ENCODE results near the gene SOX4.
A peak's percentile ranks its signal among the peaks of the same experiment; 100 is the strongest.

SOX4 gene

DNA sequence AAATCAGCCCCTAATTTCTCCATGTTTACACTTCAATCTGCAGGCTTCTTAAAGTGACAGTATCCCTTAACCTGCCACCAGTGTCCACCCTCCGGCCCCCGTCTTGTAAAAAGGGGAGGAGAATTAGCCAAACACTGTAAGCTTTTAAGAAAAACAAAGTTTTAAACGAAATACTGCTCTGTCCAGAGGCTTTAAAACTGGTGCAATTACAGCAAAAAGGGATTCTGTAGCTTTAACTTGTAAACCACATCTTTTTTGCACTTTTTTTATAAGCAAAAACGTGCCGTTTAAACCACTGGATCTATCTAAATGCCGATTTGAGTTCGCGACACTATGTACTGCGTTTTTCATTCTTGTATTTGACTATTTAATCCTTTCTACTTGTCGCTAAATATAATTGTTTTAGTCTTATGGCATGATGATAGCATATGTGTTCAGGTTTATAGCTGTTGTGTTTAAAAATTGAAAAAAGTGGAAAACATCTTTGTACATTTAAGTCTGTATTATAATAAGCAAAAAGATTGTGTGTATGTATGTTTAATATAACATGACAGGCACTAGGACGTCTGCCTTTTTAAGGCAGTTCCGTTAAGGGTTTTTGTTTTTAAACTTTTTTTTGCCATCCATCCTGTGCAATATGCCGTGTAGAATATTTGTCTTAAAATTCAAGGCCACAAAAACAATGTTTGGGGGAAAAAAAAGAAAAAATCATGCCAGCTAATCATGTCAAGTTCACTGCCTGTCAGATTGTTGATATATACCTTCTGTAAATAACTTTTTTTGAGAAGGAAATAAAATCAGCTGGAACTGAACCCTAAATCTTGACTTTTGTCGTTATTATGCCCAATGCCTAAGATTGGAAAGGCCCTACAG, 4.5 kb downstream of the SOX4 start:
- TF ChIP-seq, protein P1, sequence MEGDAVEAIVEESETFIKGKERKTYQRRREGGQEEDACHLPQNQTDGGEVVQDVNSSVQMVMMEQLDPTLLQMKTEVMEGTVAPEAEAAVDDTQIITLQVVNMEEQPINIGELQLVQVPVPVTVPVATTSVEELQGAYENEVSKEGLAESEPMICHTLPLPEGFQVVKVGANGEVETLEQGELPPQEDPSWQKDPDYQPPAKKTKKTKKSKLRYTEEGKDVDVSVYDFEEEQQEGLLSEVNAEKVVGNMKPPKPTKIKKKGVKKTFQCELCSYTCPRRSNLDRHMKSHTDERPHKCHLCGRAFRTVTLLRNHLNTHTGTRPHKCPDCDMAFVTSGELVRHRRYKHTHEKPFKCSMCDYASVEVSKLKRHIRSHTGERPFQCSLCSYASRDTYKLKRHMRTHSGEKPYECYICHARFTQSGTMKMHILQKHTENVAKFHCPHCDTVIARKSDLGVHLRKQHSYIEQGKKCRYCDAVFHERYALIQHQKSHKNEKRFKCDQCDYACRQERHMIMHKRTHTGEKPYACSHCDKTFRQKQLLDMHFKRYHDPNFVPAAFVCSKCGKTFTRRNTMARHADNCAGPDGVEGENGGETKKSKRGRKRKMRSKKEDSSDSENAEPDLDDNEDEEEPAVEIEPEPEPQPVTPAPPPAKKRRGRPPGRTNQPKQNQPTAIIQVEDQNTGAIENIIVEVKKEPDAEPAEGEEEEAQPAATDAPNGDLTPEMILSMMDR (IDR thresholded peaks at IDR 0.05; ENCODE audit: low read length, missing control alignments) = no peak
- peak overlapping the region; percentile 92 for H3K4me3 ChIP-seq (replicated peaks; ENCODE audit: low read depth, low read length)
- DNase-seq (ENCODE audit: low read depth) = peak; percentile 51

GRCh38 chr6:21598674-21599023, 5.1 kb downstream of the SOX4 start:
- DNase-seq (ENCODE audit: low read depth) = peak; percentile 54
- peak overlapping the region; percentile 92 for H3K4me3 ChIP-seq (replicated peaks; ENCODE audit: low read depth, low read length)
- TF ChIP-seq, protein P1 (IDR thresholded peaks at IDR 0.05; ENCODE audit: low read length, missing control alignments) = no peak

DNA sequence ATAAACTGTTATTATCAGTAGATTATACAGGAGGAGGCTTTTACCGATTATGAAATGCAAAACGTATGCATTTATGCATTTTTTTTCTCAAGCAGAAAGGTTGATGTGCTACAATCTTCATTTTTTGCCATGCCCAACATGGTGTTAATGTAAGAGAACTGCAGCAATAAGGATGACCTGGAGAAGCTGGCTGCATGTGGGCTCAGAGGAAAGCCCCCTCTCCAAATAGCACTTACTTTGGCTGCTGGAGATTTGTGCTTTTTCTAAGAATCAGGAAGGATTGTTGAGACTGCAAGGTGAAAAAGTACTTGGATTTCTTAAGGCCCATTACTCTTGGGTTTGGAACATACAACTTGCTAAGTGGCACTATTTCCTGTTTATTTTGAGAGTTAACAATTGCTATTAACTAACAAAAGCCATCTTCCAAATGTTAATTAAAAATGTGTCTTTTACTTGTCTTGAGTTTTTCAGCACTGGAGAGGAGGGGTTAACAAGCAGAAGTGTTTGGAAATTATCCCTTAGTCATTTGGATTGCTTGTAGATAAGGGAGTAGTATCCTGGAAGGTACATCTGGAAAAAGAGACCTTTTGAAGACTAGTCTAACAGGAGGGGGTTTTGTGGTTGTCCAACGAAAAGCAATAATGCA, 5.6 kb downstream of the SOX4 start:
- TF ChIP-seq, protein P1 (IDR thresholded peaks at IDR 0.05; ENCODE audit: low read length, missing control alignments) = no peak
- H3K4me3 ChIP-seq (replicated peaks; ENCODE audit: low read depth, low read length) = peak overlapping the region; percentile 92

DNA sequence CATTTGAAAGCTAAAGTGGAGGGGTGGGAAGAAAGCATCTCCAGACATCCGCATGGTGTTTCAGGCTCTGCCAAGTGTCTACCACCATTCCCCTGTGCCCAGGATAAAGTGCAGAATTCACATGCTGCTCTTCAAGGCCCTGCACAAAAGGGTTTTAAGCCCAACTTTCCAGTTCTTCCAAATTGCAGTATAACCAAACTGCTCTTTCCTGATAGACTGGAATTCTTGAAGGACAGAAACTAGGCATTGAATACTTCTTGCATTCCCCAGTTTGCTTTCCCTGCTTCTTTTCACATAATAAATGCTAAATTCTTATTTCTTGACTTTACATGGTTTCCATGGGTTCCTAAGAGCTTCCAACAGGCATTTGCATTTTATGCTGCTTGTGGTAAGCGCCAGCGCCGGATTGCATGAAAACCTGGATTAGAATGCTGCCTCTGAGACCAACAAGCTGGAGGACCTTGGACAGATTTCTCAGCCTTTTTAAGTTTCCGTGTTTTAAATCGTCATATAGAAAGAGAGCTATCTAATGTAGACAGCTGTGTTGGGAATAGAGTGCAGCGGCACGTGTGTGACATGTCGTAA, 7.9 kb downstream of the SOX4 start:
- TF ChIP-seq, protein P1 (IDR thresholded peaks at IDR 0.05; ENCODE audit: low read length, missing control alignments) = no peak
- H3K4me3 ChIP-seq (replicated peaks; ENCODE audit: low read depth, low read length) = no peak overlapping the region
- DNase-seq (ENCODE audit: low read depth) = no peak

More for the DNA sequence above, 5.6 kb downstream of the SOX4 start:
- no peak for DNase-seq (ENCODE audit: low read depth)

- TF ChIP-seq, protein P1 (IDR thresholded peaks at IDR 0.05; ENCODE audit: low read length, missing control alignments) = no peak
- H3K4me3 ChIP-seq (replicated peaks; ENCODE audit: low read depth, low read length) = no peak overlapping the region
- no peak for DNase-seq (ENCODE audit: low read depth)
Measured at GRCh38 chr6:21601932-21602390, 8.4 kb downstream of the SOX4 start.

- DNase-seq (ENCODE audit: low read depth) = no peak
- TF ChIP-seq, protein P1 (IDR thresholded peaks at IDR 0.05; ENCODE audit: low read length, missing control alignments) = no peak
- no peak overlapping the region for H3K4me3 ChIP-seq (replicated peaks; ENCODE audit: low read depth, low read length)
Measured at GRCh38 chr6:21603082-21603952, 9.8 kb downstream of the SOX4 start.
